IMR-90 (cell line): ENCODE data around the gene TOGARAM2.

Experiments used
- CHD1 ChIP-seq: IDR thresholded peaks from 2 replicates; pipeline ENCODE4 v1.6.1; 2012; ENCODE audit warnings: low read depth, low read length, improper control_type of control experiment
- FOS ChIP-seq: fragments of 150-350 bp; IDR thresholded peaks from 2 replicates; pipeline ENCODE4 v1.6.1; 2016; ENCODE audit warnings: low read depth, low read length
- MAZ ChIP-seq: IDR thresholded peaks from 2 replicates; pipeline ENCODE4 v1.6.1; 2012; ENCODE audit warnings: low read depth, mild to moderate bottlenecking, low read length, improper control_type of control experiment, moderate library complexity, borderline replicate concordance
- POLR2A ChIP-seq: IDR thresholded peaks from 2 replicates; pipeline ENCODE4 v1.6.1; 2012; ENCODE audit warnings: mild to moderate bottlenecking, low read depth, low read length
- RAD21 ChIP-seq: IDR thresholded peaks from 2 replicates; pipeline ENCODE4 v1.6.1; 2012; ENCODE audit warnings: low read length, improper control_type of control experiment
- RCOR1 ChIP-seq: IDR thresholded peaks from 2 replicates; pipeline ENCODE4 v1.6.1; 2012; ENCODE audit warnings: mild to moderate bottlenecking, low read length, improper control_type of control experiment; ENCODE audit not compliant: insufficient replicate concordance
- RFX5 ChIP-seq: IDR thresholded peaks from 2 replicates; pipeline ENCODE4 v1.8.0; 2012; ENCODE audit warnings: low read depth, mild to moderate bottlenecking, low read length, moderate library complexity
- SMC3 ChIP-seq: fragments of 150-350 bp; IDR thresholded peaks from 2 replicates; pipeline ENCODE4 v1.6.1; 2016; ENCODE audit warnings: low read depth, mild to moderate bottlenecking, antibody characterized with exemption, low read length, moderate library complexity
- TF ChIP-seq, protein P1 (sequence below): conservative IDR thresholded peaks from 2 replicates; pipeline ENCODE4 v1.5.1; 2012; ENCODE audit warnings: mild to moderate bottlenecking, low read depth, low read length, improper control_type of control experiment

DNA sequence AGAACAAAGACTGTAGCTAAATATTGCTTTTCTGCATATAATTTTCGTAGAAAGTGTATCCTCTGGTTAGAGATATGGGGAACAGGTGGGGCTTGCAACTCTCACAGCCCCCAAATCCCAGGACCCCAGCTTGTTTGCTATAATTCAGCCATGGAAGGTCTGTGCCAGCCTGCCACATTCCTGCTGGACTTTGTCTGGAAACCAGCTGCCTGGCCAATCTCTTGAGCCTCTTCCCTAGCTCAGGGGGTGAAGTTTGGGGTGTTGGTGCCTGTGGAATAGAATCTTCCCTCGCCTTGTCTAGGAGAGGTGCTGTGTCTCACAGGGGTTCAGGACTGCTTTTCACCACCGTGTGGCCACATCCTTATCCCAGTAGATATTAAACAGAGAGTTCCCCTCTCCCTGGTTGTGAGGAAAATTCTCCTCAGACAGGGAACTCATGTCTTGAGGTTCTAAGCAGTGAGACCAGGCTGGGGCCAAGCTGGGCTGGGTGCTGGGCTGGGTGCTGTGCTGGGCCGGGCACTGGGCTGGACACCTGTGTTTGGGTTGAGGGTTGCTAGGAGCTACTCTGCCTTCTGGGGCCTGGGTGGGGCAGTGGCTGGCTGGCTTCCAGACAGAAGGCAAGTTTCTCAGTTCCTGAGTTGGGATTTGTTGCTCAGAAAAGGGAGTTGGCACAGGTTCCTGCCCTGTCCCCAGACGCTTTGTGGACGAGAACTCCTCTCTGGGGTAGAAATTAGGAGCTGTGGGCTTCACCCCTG lies 12.3 kb downstream of the TOGARAM2 start:
- TF ChIP-seq, protein P1, sequence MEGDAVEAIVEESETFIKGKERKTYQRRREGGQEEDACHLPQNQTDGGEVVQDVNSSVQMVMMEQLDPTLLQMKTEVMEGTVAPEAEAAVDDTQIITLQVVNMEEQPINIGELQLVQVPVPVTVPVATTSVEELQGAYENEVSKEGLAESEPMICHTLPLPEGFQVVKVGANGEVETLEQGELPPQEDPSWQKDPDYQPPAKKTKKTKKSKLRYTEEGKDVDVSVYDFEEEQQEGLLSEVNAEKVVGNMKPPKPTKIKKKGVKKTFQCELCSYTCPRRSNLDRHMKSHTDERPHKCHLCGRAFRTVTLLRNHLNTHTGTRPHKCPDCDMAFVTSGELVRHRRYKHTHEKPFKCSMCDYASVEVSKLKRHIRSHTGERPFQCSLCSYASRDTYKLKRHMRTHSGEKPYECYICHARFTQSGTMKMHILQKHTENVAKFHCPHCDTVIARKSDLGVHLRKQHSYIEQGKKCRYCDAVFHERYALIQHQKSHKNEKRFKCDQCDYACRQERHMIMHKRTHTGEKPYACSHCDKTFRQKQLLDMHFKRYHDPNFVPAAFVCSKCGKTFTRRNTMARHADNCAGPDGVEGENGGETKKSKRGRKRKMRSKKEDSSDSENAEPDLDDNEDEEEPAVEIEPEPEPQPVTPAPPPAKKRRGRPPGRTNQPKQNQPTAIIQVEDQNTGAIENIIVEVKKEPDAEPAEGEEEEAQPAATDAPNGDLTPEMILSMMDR: no peak
- TF ChIP-seq RFX5 (no peak), RAD21 (no peak), RCOR1 (no peak), FOS (no peak), SMC3 (no peak), POLR2A (no peak), MAZ (no peak), CHD1 (no peak)
